ENCODE data around the gene LRRC4C.

LRRC4C gene

GRCh38 chr11:41459465-41460401 is at the start of gene LRRC4C:
Gene LRRC4C, minus strand, starts transcription at chr11:41459652.
- no peak for TF ChIP-seq TCF12 (IDR thresholded peaks at IDR 0.05; ENCODE audit: low read depth)
- TF ChIP-seq EP300 (IDR thresholded peaks at IDR 0.05; ENCODE audit: borderline replicate concordance), result no peak
- no peak for TF ChIP-seq ZBTB7A (IDR thresholded peaks at IDR 0.05; ENCODE audit: low read depth)
- no peak for TF ChIP-seq MAX (IDR thresholded peaks at IDR 0.05)
- no peak for TF ChIP-seq CREB1 (IDR thresholded peaks at IDR 0.05; ENCODE audit: low read depth)
- no peak for TF ChIP-seq NFIC (IDR thresholded peaks at IDR 0.05)
- no peak for TF ChIP-seq EGR1 (IDR thresholded peaks at IDR 0.05)
- no peak for TF ChIP-seq YY1 (IDR thresholded peaks at IDR 0.05; ENCODE audit: low read depth)
- no peak for TF ChIP-seq TAF1 (IDR thresholded peaks at IDR 0.05; ENCODE audit: low read depth)
- no peak for TF ChIP-seq TEAD4 (IDR thresholded peaks at IDR 0.05)

- no peak for TF ChIP-seq TAF1 (IDR thresholded peaks at IDR 0.05; ENCODE audit: low read depth)
- TF ChIP-seq EP300 (IDR thresholded peaks at IDR 0.05; ENCODE audit: borderline replicate concordance), result no peak
- TF ChIP-seq TEAD4 (IDR thresholded peaks at IDR 0.05), result no peak
- TF ChIP-seq CREB1 (IDR thresholded peaks at IDR 0.05; ENCODE audit: low read depth), result no peak
- TF ChIP-seq TCF12 (IDR thresholded peaks at IDR 0.05; ENCODE audit: low read depth), result no peak
- TF ChIP-seq REST (IDR thresholded peaks at IDR 0.05; ENCODE audit: low read depth), result no peak
- no peak for TF ChIP-seq USF1 (IDR thresholded peaks at IDR 0.05)
- no peak for TF ChIP-seq MAX (IDR thresholded peaks at IDR 0.05)
Observed at GRCh38 chr11:41508121-41508520, 48.7 kb upstream of the LRRC4C start.

- TF ChIP-seq MAX (IDR thresholded peaks at IDR 0.05) (no peak), TCF12 (IDR thresholded peaks at IDR 0.05; ENCODE audit: low read depth) (no peak), FOXM1 (IDR thresholded peaks at IDR 0.05; ENCODE audit: borderline replicate concordance, low read depth) (no peak), REST (IDR thresholded peaks at IDR 0.05; ENCODE audit: low read depth) (no peak), CREB1 (IDR thresholded peaks at IDR 0.05; ENCODE audit: low read depth) (no peak), USF1 (IDR thresholded peaks at IDR 0.05) (no peak), YY1 (IDR thresholded peaks at IDR 0.05; ENCODE audit: low read depth) (no peak), NFIC (IDR thresholded peaks at IDR 0.05) (no peak), TEAD4 (IDR thresholded peaks at IDR 0.05) (no peak), EP300 (IDR thresholded peaks at IDR 0.05; ENCODE audit: borderline replicate concordance) (no peak), RAD21 (IDR thresholded peaks at IDR 0.05; ENCODE audit: low read depth) (no peak), EGR1 (IDR thresholded peaks at IDR 0.05) (no peak), ZBTB7A (IDR thresholded peaks at IDR 0.05; ENCODE audit: low read depth) (no peak)
Observed at GRCh38 chr11:41499429-41499828, 40.0 kb upstream of the LRRC4C start.

- TF ChIP-seq RAD21 (IDR thresholded peaks at IDR 0.05; ENCODE audit: low read depth), result no peak
- TF ChIP-seq TCF12 (IDR thresholded peaks at IDR 0.05; ENCODE audit: low read depth), result no peak
Observed at GRCh38 chr11:41498726-41499125, 39.3 kb upstream of the LRRC4C start.

- TF ChIP-seq TEAD4 (IDR thresholded peaks at IDR 0.05), result no peak
- no peak for TF ChIP-seq CREB1 (IDR thresholded peaks at IDR 0.05; ENCODE audit: low read depth)
- TF ChIP-seq MAX (IDR thresholded peaks at IDR 0.05), result no peak
- TF ChIP-seq TCF12 (IDR thresholded peaks at IDR 0.05; ENCODE audit: low read depth), result no peak
- no peak for TF ChIP-seq RAD21 (IDR thresholded peaks at IDR 0.05; ENCODE audit: low read depth)
- no peak for TF ChIP-seq FOXM1 (IDR thresholded peaks at IDR 0.05; ENCODE audit: borderline replicate concordance, low read depth)
- TF ChIP-seq NFIC (IDR thresholded peaks at IDR 0.05), result no peak
- TF ChIP-seq CEBPB (IDR thresholded peaks at IDR 0.05), result no peak
- TF ChIP-seq TAF1 (IDR thresholded peaks at IDR 0.05; ENCODE audit: low read depth), result no peak
- TF ChIP-seq USF1 (IDR thresholded peaks at IDR 0.05), result no peak
Observed at GRCh38 chr11:41497974-41498373, 38.5 kb upstream of the LRRC4C start.
